GM18870 (cell line): ENCODE data around the gene GLCCI1.
"Not testable (repeated sequence)": the region's sequence is repeated elsewhere in the genome, so short reads cannot be mapped to it uniquely, and the experiment has no call there.

Source experiments
- ATAC-seq: cut with Tn5 transposase; IDR thresholded peaks from one replicate; pipeline ENCODE4 v1.9.1; 2021; ENCODE audit warnings: moderate library complexity; ENCODE audit not compliant: unreplicated experiment

The GLCCI1 gene

GRCh38 chr7:8086239-8086638 lies 117.6 kb downstream of the GLCCI1 start:
- ATAC-seq: no peak

GRCh38 chr7:8089036-8089780 lies 120.6 kb downstream of the GLCCI1 start:
- no peak for ATAC-seq

DNA sequence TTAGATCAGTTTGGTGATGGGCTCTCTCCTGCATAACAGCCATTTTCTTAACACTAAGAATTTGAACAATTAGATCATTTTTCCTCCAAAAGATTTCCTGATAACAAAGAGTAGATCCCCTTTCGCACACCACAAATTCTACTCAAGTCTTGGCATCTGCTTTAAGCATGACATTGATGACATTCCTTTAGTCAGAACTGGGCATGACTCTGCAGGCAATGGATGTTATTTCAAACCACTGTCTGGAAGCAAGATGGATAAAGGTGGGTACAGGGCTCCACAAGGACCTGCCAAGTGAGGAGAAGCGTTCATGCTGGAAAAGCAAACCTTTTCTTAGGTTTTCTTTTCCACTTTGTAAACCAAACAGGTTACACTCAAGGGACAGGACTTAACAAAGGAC lies 123.5 kb downstream of the GLCCI1 start:
- ATAC-seq: no peak

DNA sequence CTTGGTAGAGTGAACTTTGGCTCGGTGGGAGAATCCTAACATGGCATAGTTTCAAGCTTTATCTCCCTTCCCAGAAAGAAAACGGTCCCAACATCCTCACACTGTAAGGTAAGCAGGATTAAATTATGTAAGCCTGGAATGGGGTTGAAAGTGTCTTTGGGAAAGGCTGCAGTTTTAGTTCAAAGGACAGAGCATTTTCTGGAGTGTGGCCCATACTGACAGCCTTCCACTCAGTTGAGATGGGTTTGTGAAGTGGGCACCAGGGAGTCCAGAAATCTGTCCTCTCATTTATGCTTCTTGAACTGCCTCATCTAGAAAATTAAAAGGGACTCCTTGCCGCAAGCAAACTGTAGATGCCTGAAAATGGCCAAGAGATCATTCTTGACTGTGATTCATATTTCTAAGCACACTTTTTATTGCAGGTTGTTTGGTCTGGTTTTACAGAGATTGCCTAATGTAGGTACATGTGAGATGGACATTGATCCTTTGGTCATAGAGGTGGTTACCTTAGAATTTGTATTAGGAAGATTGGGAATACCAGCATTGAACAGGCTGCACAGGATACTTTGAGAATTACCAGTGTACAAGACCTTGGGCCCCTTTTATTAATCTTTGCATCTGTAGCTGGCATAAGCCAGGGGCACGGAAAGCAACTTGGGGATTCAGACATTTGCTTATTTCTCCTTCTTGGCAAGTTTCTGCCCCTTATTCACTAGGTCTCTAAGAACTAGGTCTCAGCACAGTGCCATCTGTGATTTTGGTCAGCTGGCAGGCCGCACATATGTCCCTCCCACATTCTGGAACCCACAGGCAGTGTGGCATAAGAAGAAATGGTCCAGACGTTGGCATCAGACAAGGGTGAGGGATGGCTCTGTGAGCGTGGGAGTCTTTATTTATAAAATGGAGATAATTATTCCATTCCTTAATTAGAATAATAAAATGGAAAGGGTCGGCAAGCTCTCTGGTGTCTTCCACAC lies 125.9 kb downstream of the GLCCI1 start:
- no peak for ATAC-seq

DNA sequence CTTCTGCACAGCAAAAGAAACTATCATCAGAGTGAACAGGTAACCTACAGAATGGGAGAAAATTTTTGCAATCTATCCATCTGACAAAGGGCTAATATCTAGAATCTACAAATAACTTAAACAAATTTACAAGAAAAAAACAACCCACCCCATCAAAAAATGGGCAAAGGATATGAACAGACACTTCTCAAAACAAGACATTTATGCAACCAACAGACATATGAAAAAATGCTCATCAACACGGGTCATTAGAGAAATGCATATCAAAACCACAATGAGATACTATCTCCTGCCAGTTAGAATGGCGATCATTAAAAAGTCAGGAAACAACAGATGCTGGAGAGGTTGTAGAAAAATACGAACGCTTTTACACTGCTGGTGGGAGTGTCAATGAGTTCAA lies 132.7 kb downstream of the GLCCI1 start:
- ATAC-seq: not testable (repeated sequence)

- no peak for ATAC-seq
These were observed 134.7 kb downstream of the GLCCI1 start for GRCh38 chr7:8103282-8103681.

GRCh38 chr7:8105449-8106095 lies 137.0 kb downstream of the GLCCI1 start:
- no peak for ATAC-seq

DNA sequence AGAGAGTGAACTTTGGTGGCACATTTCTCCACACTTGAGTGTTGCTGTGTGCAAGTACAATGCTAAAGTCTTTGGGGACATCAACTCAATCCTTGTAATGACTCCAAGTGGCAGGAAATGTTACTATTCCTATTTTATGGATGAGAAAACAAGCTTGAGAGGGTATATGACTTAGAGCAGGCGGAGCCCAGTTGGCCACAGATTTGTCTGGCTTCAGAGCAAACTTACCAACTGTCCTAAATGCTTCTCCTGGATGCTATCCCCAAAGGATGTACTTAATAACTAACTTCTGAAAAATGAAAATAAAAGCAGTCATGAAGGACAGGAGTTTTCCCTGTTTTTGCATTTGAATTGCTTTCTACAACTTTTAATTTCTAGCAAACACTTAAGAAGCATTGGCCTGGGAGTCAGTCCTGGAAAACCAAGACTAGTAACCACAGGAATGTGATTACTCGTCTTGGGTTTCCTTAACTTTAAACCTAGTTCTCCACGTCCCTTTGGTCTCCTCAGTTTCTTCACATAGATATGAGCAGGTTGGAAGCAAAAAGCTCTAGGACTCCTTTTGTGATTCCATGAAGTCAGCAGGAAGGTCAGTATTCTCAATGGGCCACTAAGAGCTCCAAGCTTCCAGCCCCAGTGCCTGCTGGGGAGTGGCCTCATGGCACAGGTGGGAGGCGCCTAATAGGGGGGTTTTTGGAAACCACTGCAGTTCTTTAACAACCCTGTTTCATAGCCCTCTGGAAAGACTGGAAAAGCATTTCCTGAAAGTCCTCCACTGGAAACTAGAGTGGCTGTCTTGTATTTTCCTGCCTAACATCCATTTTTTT lies 140.8 kb downstream of the GLCCI1 start:
- ATAC-seq: no peak

GRCh38 chr7:8111282-8111960 lies 142.8 kb downstream of the GLCCI1 start:
- no peak for ATAC-seq

- no peak for ATAC-seq
These were observed 144.1 kb downstream of the GLCCI1 start for GRCh38 chr7:8112685-8113084.

DNA sequence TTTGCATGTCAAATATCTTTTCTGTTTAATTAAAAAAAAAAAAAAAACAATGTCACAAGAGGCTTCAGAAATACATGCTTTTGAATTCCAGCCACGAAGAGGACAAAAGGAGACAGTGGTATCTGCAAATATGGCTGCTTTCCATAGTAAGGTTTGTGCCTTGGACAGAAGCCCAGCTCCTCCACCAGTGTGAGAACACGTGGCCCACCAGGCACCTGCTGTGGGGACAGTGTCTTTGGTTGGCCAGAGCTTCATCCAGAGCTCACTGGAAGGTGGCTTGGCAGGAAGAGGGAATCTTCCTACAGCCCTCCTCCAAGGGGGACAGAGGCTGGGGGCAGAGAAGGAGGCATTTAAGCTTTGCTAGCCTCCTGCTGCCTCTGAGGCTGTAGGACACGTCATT lies 144.6 kb downstream of the GLCCI1 start:
- no peak for ATAC-seq

DNA sequence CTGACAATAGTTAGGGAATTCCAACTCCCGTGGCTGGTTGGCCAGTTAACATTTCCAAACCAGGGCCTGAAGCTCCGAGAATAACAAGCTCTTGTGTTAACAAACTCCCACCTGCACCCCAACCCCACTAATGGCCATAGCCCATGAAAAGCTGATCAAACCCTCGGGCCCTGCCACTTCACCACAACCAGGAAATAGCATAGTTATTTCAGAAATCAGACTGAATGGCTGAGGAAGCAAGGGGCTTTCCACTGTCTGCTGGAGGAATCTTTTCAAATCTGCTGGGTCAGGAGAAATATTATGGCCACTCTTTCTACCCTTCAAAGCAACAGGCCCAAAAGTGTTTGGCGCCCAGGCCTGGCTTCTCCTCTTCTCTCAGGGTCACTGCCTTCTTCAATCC lies 145.6 kb downstream of the GLCCI1 start:
- peak; percentile 32 for ATAC-seq

- ATAC-seq: peak; percentile 93
These were observed 147.2 kb downstream of the GLCCI1 start for GRCh38 chr7:8115547-8116402.

GRCh38 chr7:8117195-8117594 lies 148.6 kb downstream of the GLCCI1 start:
- ATAC-seq: no peak

GRCh38 chr7:8119262-8119661 lies 150.7 kb downstream of the GLCCI1 start:
- no peak for ATAC-seq

DNA sequence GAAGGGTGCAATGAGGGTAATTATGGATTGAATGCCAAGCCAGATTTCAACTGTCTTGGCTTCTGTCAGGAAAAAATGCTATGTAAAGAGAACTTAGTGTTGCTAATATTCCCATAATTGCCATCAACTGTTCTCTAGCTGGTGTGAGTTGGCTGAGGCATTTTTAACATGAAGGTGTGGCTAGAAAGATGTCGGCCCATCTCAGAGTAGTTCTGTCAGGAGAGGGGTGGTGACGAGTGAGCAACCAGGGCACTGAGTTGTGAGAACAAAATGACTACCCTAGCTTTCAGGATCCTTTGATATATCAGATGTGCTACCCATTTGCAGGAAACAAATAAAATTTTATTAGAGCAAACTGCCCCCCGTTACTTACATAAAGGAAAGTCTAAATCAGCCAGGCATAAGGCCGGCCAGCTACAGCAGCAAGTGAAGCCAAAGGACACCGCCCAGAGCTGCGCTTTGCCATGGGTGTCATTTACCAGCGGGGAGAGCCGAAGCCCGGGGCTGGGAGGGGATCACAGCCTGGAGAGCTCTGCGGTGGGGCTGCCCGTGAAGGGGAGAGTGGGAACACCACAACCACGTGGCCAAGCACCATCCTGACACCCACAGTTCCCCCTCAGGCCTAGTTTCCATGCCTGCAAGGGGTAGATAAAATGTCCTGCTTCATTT lies 151.9 kb downstream of the GLCCI1 start:
- no peak for ATAC-seq

- ATAC-seq: no peak
These were observed 152.6 kb downstream of the GLCCI1 start for GRCh38 chr7:8121243-8121642.

GRCh38 chr7:8125680-8126444 lies 157.3 kb downstream of the GLCCI1 start:
- ATAC-seq: peak; percentile 83
